ENCODE measurements around the gene MRE11. TPM values are rescaled to one million over a fixed set of nuclear protein-coding genes. Genes with fewer than 3 reads are reported as not detected.

Gene MRE11
- total RNA-seq: 17.4 TPM
- long read RNA-seq, full-length matches to known transcripts: 9 of 26 reads
- long read RNA-seq, partial matches to known transcripts: 0 of 26 reads
- long read RNA-seq, other reads (novel, unspliced or antisense): 17 of 26 reads

GRCh38 chr11:94493281-94494125, at the start of gene MRE11, which contains the start of gene ANKRD49:
Gene MRE11 (minus strand): TSS chr11:94493844. CDS start chr11:94492801, 1,043 bp downstream.
Gene ANKRD49 (plus strand): TSS chr11:94493984. CDS start chr11:94496694, 2,710 bp downstream.
- H3K27me3 ChIP-seq: no peaks in the 10 kb centered on the region
- ATAC-seq: peak; percentile 100
- no peaks in the 10 kb centered on the region for H3K9me3 ChIP-seq
- intact Hi-C loops (cut with DNase I): no loop called here
- peaks cover 18% of the 10 kb centered on the region for H3K4me1 ChIP-seq
- peaks cover 39% of the 10 kb centered on the region for H3K36me3 ChIP-seq
- TF ChIP-seq CTCF (IDR thresholded peaks at IDR 0.05): no peak
- DNase-seq: peak; percentile 97
- H3K27ac ChIP-seq: peak within 1 kb of the TSS; percentile 82
- peak within 1 kb of the TSS; percentile 76 for H3K4me3 ChIP-seq

- no peak overlapping the region for H3K4me3 ChIP-seq
- no peak overlapping the region for H3K27ac ChIP-seq
- peaks cover 5% of the 10 kb centered on the region for H3K4me1 ChIP-seq
- no peak for TF ChIP-seq CTCF (IDR thresholded peaks at IDR 0.05)
- ATAC-seq: no peak
- intact Hi-C loops (cut with DNase I): no loop called here
- no peak for DNase-seq
- H3K36me3 ChIP-seq: no peaks in the 10 kb centered on the region
- no peaks in the 10 kb centered on the region for H3K9me3 ChIP-seq
- H3K27me3 ChIP-seq: no peaks in the 10 kb centered on the region
These were observed 45.8 kb upstream of the MRE11 start for GRCh38 chr11:94539420-94539819.

GRCh38 chr11:94537031-94537600, 43.5 kb upstream of the MRE11 start:
- no peaks in the 10 kb centered on the region for H3K9me3 ChIP-seq
- ATAC-seq (peak; percentile 44), DNase-seq (no peak)
- H3K4me3 ChIP-seq: no peak overlapping the region
- no peaks in the 10 kb centered on the region for H3K36me3 ChIP-seq
- intact Hi-C loops (cut with DNase I): no loop called here
- no peak for TF ChIP-seq CTCF (IDR thresholded peaks at IDR 0.05)
- peaks cover 4% of the 10 kb centered on the region for H3K4me1 ChIP-seq
- peaks cover 3% of the 10 kb centered on the region for H3K27me3 ChIP-seq
- H3K27ac ChIP-seq: no peak overlapping the region

GRCh38 chr11:94536386-94536785, 42.7 kb upstream of the MRE11 start:
- Histone ChIP-seq H3K4me3 (no peak overlapping the region), H3K4me1 (peaks cover 4% of the 10 kb centered on the region), H3K27ac (no peak overlapping the region), H3K9me3 (no peaks in the 10 kb centered on the region), H3K27me3 (peaks cover 3% of the 10 kb centered on the region), H3K36me3 (no peaks in the 10 kb centered on the region)
- TF ChIP-seq CTCF (IDR thresholded peaks at IDR 0.05): no peak
- no peak for DNase-seq
- ATAC-seq: no peak
- intact Hi-C loops (cut with DNase I): no loop called here

GRCh38 chr11:94533696-94534630, 40.3 kb upstream of the MRE11 start:
- H3K4me3 ChIP-seq: no peak overlapping the region
- H3K9me3 ChIP-seq: no peaks in the 10 kb centered on the region
- no peak for TF ChIP-seq CTCF (IDR thresholded peaks at IDR 0.05)
- intact Hi-C loops (cut with DNase I): no loop called here
- peaks cover 4% of the 10 kb centered on the region for H3K4me1 ChIP-seq
- peaks cover 3% of the 10 kb centered on the region for H3K27me3 ChIP-seq
- ATAC-seq: peak; percentile 49
- no peak for DNase-seq
- H3K36me3 ChIP-seq: no peaks in the 10 kb centered on the region
- no peak overlapping the region for H3K27ac ChIP-seq

Data from upper lobe of right lung (tissue), 1 donor.